Dermis blood vessel endothelial cell (primary cell): ENCODE measurements around the gene MTR. TPM values are rescaled to one million over a fixed set of nuclear protein-coding genes. Genes with fewer than 3 reads are reported as not detected.
"Not testable (repeated sequence)": the region's sequence is repeated elsewhere in the genome, so short reads cannot be mapped to it uniquely, and the experiment has no call there.

Experiments
- DNase-seq: peaks from one replicate; pipeline ENCODE4 v3.0.0; 2010
- total RNA-seq: library from RNA; depleted of rRNA; stranded (reverse); fragments of >200 nt; gene quantifications from 2 replicates; pipeline ENCODE4 v1.2.3, GENCODE V29; 2014

The MTR gene
- total RNA-seq, 1 donor from 2014 or later = 34.9 TPM

DNA sequence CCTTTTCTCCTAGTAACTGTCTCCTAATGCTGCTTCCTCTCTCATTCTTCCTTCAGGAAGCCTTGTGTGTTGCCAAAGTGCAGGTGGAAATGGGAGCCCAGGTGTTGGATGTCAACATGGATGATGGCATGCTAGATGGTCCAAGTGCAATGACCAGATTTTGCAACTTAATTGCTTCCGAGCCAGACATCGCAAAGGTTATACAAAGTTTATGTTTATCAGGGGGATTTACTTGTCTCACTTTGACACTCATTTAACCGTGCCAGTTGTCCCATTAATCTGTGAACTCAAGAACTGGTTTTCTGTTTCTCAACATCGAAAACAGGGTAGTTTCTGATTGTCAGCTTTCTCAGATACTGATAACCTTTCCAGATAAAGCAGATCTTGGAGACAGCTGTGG is 40.4 kb downstream of the MTR start:
- DNase-seq = no peak

DNA sequence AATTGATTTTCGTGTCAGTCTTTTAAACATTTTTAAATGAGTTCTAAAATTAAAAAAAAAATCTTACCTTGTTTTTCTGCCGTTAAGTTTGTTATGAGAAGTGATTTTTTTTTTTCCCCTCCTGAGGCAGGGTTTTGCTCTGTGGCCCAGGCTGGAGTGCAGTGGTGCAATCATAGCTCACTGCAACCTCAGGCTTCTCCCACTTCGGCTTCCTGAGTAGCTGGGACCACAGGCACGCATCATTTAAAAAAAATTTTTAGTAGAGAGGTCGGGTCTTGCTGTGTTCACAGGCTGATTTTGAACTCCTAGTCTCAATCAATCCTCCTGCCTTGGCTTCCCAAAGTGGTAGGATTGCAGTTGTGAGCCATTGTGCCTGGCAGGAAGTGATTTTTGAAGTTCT is 41.1 kb downstream of the MTR start:
- DNase-seq = no peak

DNA sequence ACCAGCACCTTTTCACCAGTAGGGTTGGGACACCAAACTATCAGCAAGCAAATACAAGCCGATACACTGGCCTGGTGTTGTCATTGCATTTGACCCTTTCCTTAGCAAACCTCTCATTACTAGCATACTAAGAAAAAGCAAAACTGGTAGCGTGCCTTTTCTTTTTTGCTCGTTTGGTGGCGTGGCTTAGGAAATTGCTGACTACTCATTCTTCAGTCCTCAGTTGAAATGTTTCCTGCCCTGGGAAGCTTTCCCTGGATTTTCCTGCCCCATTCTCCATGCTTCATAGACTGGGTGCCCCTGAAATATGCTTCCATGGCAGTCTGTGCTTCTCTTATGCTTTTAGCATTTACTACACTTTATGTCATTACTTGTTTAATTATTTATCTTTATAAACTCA is 42.0 kb downstream of the MTR start:
- DNase-seq = no peak

DNA sequence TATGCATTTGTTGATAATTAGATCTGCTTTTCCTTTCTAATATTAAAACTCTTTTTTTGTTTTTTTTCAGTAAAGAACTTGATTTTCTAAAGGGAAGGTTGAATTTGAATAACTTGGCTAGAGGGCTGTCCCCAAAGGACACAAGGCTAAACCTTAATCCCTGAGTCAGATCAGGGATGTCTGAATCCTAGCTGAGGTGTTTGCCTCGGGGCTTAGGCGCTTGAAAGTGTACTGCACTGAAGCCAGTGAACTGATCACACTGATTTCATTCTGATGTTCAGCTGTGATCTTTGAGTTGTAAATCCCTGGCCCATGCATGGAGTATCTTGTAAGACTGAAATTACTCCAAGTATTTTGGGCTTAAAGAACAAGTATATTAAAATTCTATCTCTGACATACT is 42.8 kb downstream of the MTR start:
- DNase-seq = no peak

DNA sequence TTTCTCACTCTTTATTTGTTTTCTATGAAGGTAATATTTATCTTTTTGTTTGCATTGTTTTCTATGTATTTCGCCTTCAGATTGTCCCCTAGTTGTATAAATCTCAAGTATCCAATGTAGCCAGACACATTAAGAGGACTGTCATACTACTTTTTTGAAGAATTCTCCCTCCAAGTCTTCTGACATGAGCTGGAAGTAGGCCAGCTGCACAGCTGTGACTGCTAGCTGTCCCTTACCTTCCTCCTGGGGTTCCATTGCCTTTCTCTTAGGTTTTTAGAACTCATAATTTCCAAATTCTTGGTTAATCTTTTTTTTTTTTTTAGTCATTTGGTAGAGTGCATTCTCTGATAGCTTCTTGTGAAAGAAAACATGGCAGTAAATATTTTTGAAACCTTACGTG is 46.2 kb downstream of the MTR start:
- no peak for DNase-seq

DNA sequence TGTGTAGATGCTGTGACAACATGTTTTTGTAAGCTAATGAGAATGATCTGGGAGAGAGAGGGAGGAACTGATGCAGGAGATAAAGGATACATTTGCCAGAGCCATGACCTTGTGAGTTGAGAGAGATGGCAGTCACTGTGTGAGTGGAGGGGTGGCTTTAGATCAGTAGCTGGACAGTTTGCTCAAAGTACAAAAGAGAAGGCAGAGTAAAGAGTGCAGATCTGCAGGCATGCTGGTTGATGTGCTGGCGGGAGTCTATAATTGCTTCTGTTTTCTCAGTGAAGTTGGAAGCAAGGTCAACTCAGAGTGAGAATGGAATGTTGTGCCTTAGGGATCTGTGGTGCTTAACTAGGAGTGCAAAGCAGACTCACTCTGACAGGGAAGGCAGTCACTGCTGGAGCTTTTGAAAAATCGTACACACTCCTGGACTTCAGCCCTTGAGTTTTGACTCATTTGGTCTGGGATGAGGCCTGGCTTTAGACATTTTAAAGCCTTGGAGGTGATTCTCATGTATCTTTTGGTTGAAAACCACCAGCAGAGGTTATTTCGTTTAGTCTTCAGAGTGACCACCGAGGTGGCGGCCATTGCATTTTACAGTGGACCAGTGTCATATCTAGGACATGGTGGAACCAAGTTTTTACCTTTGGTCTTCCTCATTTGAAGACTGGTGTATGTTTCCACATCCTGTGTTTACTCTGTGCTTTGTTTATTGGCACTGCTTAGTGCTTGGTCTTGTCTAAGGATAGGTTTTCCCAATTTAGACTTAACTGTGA is 49.6 kb downstream of the MTR start:
- no peak for DNase-seq

DNA sequence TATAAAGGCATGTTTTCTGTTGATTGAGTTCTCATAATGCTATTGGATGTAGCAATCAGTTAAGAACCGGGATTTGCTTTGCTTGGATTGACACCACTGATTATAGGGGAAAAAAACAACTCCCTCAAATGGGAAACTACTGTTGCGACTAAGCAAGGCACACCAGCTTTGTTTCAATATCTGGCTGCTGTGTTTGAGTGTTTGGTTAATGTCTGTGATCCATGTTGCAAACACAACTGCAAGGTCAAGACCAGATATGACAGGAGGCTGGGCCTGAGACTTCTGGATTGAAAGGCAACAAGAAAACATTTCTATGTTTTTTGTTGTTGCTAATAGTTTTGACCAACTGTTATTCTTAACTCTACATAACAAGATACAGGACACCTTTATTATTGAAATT is 50.7 kb downstream of the MTR start:
- no peak for DNase-seq

DNA sequence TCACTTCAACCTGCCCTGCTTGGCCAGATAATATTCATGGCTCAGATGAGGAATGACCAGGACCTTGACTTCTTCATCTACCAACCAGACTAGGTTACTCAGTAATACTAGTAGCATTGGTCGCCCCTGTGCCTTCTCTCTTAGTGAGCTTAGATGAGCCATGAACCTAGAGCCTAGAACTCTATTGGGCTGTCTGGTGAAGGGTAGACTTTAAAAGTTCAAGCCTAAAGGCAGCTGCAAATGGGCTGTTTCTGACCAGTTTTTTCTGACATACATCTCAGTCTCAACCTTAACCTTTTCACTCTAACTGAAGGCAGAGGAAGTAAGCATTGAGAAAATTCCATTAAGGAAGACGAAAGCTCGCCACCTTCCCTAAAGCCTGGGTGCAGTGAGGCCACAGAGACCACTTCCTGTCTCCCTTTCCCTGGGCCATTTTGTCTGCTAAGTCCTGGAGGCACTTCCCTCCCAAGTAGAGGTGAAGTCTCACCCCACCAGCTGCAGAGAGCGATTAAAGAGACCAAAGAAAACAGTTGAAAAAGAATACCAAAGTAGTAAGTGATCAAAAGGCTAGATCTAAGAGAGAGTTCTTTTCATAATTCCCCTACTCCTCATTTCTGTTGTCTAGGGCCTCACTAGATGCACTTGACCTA is 53.3 kb downstream of the MTR start:
- no peak for DNase-seq

DNA sequence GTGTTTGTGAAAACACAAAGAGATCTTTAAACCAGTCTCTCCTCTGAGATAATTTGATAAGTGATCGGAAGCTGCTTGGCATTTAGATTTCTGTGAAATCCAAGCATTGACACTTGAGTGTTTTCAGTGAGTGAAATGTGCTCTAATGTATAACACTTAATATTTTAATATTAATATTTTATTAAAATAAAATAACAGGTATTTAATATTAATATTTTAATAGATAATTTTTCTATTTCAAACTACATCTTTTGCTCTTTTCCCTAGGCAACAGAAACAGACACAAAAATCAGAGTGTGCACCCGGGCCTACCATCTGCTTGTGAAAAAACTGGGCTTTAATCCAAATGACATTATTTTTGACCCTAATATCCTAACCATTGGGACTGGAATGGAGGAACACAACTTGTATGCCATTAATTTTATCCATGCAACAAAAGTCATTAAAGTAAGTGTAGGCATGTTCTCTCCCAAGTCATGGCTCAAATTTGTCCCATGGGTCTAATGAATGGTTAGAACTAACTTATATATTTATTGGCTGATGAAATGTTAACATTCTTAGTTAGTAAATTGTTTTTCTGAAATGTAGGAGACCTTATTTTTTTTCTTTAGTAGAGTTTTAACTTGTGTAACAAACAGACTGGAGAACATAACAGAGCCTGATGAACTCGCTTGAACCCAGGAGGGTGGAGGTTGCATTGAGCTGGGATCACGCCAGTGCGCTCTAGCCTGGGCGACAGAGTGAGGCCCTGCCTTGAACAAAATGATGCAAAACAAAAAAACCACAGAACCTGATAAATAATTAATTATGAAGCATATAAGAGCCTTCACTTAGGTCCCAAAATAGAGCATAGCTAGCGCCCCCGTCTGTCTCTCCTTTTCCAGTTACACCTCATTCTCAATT is 55.2 kb downstream of the MTR start:
- no peak for DNase-seq

DNA sequence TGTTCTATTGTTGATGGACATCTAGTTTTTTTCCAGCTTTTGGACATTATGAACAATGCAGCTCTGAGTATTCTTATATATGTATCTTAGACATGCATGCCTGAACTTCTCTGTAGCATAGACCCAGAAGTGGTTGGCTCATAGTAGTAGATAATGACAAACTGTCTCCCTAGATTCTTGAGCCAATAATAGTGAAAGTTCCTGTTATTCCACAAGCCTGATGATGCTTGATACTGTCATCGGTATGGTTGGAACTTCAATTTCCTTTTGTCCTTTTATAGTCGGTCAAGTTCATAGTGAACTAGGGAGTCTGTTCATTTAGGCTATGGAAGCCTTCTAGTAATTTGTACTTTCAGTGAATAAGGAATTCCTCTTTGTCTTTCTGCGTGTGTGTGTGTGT is 56.8 kb downstream of the MTR start:
- no peak for DNase-seq

DNA sequence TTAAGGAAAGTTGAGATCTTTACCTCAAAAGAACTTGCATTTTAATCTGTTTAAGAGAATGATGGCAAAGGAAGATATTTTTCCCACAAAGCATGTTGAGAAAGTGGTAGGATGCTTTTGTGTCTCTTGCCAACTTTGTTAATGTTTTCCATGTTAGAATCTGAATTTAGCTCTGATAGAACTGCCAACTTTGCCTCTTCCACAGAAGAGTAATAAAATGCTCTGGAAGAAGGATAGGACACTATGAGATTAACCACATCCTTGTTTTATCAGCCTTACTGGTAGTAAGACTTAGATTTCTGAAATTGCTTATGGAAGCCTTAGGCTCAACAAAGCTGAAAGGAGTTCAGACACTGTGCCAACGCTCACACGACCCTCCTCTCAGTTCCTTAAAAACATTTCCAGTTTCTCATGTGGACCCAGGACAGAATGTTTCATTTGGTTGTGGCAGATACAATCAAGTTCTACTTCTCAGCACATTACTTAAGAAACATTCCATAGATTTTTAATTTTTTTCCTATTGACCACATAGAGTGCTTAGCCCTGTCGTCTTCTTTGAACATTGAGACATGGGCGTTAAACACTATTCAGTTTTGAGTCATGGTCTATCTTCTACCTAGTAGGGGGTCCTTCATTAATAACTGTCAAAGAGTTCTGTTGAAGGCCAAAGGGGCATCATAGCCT is 59.0 kb downstream of the MTR start:
- DNase-seq = no peak

DNA sequence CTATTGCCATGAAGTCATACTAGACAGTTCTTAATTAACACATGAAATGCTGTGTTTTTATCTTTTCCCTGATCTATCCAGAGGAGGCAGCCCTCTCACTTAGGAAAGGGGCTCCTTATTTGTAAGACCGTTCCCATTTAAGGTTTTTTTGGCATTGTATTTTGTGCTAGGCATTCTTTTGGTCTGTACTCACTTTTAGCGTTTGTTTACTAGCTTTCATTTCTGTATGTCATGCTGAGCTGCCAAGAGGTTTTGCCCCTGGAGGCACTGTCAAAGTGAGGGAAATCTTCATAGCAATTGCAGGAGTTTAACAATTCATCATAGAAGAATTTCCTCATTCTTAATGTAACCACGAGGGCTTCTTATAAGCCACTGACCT is 59.5 kb downstream of the MTR start:
- no peak for DNase-seq

DNA sequence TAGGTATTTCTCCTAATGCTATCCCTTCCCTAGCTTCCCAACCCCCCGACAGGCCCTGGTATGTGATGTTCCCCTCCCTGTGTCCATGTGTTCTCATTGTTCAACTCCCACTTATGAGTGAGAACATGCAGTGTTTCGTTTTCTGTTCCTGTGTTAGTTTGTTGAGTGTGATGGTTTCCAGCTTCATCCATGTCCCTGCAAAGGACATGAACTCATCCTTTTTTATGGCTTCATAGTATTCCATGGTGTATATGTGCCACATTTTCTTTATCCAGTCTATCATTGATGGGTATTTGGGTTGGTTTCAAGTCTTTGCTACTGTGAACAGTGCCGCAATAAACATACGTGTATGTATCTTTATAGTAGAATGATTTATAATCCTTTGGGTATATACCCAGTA is 61.6 kb downstream of the MTR start:
- not testable (repeated sequence) for DNase-seq

DNA sequence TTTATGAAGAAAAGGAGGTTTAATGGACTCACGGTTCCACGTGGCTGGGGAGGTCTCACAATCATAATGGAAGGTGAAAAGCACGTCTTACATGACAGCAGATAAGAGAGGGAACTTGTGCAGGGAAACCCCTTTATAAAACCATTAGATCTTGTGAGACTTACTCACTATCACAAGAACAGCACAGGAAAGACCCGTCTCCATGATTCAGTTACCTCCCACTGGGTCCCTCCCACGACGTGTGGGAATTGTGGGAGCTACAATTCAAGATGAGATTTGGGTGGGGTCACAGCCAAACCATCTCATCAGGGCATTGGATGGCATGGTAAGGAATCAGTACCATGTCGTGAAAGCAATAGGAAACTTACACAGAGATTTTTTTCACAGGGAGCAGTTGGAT is 63.1 kb downstream of the MTR start:
- DNase-seq = no peak

DNA sequence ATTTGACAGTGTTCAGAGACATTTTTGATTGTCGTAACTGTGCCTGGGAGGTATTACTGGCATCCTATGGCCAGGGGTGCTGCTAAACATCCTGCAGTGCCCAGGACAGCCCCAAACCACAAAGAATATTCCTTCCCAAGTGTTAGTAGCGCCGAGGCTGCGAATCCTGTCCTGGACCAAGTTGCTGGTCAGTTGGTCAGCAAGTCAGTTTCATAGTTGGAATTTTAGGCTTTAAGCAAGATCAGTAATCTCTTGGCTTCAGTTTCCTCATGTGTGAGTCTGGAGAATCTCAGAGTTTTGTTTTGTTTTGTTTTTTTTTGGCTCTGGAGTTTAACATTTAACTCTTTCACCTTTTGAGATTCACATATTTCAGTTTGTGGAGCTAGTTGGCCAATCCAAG is 65.0 kb downstream of the MTR start:
- DNase-seq = no peak

DNA sequence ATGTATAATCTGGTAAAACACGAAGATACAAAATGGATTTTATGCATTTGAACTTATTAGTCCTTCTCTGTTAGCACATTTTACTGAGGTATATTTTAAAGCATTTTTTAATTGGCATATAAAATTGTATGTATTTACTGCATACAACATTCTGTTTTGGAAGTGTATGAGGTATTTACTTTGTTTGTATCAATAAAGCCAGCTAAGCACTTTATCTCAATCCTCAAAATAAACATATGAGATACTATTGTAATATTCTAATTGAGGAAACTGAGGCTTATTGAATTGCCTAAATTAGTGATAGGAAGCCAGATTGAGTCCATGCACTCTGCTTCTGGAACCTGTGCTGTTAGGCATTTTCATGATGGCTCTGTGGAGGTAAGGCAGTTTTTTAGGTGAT is 65.6 kb downstream of the MTR start:
- no peak for DNase-seq

DNA sequence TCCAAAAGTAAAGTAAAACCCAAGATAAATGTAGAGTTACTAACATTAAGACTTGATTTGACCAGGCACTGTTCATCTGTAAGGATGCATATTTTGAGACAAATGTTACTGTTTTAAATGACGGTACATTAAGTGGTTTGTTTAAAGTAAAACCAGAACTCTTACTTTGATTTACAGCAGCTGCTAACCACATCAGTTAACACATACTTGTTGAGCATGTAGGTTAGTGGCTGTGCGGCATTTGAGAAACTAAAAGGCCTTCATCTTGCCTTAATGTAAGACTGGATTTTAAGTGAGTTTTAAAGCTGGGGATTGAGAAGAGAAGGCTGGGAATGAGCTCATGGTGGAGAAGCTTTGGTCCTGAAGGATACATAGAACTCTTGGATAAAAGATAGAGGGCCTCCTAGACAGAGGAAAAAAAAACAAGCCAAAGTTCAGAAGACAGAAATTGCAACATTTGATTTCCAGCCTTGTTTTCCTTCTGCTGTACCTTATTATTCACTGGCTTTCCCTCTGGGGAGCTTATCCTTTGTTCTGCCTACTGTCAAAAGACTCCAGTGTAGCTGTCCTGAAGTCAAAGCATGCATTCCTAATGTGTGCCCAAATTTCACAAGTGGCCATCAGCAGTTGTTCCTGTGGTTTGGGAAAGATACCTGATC is 66.6 kb downstream of the MTR start:
- DNase-seq = no peak

DNA sequence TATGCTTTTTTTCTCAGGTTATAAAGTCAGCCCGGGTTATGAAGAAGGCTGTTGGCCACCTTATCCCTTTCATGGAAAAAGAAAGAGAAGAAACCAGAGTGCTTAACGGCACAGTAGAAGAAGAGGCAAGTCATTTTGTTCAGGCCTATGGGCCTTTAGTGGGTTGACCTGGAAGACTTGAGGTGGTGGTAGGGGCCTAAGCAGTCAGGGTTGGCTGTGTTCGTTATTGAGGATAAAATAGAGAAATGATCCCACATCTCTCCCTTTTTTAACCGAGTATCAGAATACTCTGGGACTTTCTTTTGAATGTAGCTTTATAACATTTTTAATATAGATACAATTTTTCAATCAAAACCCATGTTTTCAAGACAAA is 67.1 kb downstream of the MTR start:
- no peak for DNase-seq

DNA sequence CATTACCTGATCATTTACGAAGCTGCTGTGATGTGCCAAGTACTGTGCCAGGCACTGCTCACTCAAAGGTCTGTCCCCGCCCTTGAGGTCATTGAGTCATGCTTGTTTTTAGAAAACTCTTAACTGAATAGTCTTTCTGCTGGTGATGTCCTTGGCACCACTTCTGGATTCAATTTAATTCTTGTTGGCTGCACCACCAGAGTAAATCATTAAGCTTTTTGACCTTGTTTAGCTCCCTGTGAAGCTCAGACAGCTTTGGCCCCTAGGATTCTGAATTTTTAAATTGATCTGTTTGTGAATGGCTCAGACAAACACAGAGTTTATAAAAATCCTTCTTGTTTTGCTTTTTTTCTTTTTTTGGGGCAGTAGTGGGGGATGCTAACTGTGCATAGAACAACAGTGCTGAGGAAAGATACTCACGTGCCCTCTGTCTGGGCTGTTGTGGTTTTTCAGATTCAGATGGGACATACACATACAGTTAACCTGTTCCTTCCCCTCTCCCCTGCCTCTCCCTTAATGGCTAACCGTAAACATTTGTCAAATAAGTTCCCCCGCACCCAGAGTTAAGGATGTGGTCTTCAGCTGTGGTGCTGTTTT is 67.6 kb downstream of the MTR start:
- no peak for DNase-seq

DNA sequence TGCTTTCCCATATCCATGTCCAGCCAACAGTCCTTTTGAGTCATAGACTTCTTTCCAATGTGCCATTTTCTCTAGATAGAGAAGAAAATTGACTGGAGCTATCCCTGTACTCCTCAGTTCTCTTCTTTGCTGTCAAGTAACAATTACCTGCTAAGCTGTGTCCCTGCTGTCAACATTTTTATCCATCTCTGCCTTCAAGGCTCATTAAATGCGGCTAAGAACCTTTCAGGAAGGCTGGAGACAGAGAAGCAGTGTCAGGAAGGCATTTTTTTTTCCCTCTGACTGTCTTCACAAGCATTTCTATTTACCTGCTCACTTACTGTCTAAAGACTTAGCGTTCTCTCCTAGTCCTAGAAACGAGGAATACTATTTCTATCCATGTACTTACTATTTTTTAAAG is 69.1 kb downstream of the MTR start:
- DNase-seq = no peak

DNA sequence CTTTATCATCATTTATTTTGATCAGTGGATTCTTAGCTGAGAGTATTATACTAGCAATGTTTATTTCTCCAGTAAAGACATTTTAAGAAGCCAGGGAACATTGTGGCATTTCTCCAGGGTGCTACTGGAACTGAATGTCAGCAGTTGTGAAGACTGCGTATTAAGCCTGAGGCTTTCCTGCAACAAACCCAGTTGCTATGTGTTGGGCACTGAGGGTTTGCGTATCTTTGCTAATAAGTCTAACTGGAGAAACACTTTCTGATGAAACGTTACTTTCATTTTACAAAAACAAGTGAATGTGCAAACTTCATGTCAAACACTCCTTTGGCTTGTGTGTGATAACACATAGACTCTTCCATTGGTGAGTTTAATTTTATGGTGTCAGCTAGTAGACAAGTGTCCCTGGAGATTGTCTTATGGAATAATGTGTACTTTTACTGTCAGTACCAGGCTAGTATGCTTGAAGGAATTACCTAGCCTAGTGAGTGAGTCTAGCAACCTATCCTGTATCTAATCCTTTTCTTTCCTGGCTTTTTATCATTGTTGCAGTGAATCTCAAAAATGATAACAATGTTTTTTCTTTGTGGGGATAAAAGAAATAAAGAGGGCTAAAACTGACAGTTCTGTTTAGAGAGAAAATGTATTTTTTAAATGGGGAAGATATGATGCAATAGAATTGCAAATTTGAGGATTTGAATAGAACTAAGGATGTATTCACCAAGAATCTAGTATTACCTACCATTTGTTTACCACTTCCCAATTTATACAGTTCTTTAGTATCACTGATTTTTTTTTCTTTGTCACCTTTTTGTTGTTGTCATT is 70.1 kb downstream of the MTR start:
- DNase-seq = no peak
